ENCODE data around the gene MCF2L2.
A peak's percentile ranks its signal among the peaks of the same experiment; 100 is the strongest.

The MCF2L2 gene

DNA sequence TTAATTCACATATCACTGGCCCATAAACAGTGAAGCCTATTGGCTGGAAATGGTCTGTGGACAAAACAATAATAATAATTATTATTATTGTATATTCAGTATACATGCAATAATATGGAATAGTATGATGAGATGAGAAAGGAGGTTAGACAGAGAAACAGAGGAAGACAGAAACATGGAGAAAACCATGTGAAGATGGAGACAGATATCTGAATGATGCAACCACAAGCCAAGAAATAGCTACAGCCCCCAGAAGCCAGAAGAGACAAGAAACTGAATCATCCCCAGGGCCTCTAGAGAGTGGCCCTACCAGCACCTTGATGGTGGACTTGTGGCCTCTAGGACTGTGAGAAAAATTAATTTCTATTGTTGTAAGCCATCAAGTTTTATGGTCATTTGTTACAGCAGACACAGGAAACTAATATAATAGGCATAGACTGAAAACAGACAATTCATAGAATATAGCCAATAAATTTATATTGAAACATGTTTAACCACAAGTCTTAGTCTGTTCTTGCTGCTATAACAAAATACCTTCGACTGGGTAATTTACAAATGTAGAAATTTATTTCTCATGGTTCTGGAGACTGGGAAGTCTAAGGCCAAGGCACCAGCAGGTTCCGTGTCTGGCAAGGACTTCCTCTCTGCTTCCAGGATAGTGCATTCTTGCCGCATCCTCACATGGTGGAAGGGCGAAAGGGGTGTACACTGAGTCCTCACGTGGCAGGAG lies 31.6 kb downstream of the MCF2L2 start (continued):
- TF ChIP-seq ISL1 (CRISPR knock-in tag; IDR thresholded peaks at IDR 0.05): no peak

GRCh38 chr3:183394150-183394549 lies 34.3 kb downstream of the MCF2L2 start:
- TF ChIP-seq ZC3H10 (CRISPR knock-in tag; IDR thresholded peaks at IDR 0.05) (no peak), TSHZ2 (CRISPR knock-in tag; IDR thresholded peaks at IDR 0.05) (no peak), CSRNP3 (CRISPR knock-in tag; IDR thresholded peaks at IDR 0.05) (no peak), ARNTL (CRISPR knock-in tag; IDR thresholded peaks at IDR 0.05; ENCODE audit: borderline replicate concordance, low read depth) (no peak), BACH2 (CRISPR knock-in tag; IDR thresholded peaks at IDR 0.05; ENCODE audit: borderline replicate concordance) (no peak), GLIS3 (CRISPR knock-in tag; IDR thresholded peaks at IDR 0.05) (no peak), TCF4 (CRISPR knock-in tag; IDR thresholded peaks at IDR 0.05; ENCODE audit: borderline replicate concordance) (no peak), ZNF8 (CRISPR knock-in tag; IDR thresholded peaks at IDR 0.05) (no peak), SNAI2 (CRISPR knock-in tag; IDR thresholded peaks at IDR 0.05) (no peak), ESRRG (CRISPR knock-in tag; IDR thresholded peaks at IDR 0.05) (no peak)
- TF ChIP-seq, protein P1, sequence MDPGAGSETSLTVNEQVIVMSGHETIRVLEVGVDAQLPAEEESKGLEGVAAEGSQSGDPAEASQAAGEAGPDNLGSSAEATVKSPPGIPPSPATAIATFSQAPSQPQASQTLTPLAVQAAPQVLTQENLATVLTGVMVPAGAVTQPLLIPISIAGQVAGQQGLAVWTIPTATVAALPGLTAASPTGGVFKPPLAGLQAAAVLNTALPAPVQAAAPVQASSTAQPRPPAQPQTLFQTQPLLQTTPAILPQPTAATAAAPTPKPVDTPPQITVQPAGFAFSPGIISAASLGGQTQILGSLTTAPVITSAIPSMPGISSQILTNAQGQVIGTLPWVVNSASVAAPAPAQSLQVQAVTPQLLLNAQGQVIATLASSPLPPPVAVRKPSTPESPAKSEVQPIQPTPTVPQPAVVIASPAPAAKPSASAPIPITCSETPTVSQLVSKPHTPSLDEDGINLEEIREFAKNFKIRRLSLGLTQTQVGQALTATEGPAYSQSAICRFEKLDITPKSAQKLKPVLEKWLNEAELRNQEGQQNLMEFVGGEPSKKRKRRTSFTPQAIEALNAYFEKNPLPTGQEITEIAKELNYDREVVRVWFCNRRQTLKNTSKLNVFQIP (CRISPR knock-in tag; IDR thresholded peaks at IDR 0.05; ENCODE audit: borderline replicate concordance, low read depth): no peak
- no peak for ATAC-seq

GRCh38 chr3:183393625-183394024 lies 34.8 kb downstream of the MCF2L2 start:
- TF ChIP-seq ZC3H10 (CRISPR knock-in tag; IDR thresholded peaks at IDR 0.05) (no peak), ZNF70 (CRISPR knock-in tag; IDR thresholded peaks at IDR 0.05) (peak; percentile 58; the same call in 1 of the 2 replicates), ARNTL (CRISPR knock-in tag; IDR thresholded peaks at IDR 0.05; ENCODE audit: borderline replicate concordance, low read depth) (no peak), CSDC2 (CRISPR knock-in tag; IDR thresholded peaks at IDR 0.05) (no peak), PATZ1 (CRISPR knock-in tag; IDR thresholded peaks at IDR 0.05; ENCODE audit: borderline replicate concordance) (no peak)
- TF ChIP-seq, protein P2, sequence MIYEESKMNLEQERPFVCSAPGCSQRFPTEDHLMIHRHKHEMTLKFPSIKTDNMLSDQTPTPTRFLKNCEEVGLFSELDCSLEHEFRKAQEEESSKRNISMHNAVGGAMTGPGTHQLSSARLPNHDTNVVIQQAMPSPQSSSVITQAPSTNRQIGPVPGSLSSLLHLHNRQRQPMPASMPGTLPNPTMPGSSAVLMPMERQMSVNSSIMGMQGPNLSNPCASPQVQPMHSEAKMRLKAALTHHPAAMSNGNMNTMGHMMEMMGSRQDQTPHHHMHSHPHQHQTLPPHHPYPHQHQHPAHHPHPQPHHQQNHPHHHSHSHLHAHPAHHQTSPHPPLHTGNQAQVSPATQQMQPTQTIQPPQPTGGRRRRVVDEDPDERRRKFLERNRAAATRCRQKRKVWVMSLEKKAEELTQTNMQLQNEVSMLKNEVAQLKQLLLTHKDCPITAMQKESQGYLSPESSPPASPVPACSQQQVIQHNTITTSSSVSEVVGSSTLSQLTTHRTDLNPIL (CRISPR knock-in tag; IDR thresholded peaks at IDR 0.05; ENCODE audit: low read depth): no peak
- TF ChIP-seq, protein P1 (CRISPR knock-in tag; IDR thresholded peaks at IDR 0.05; ENCODE audit: borderline replicate concordance, low read depth): no peak
- peak; percentile 41; the same call in 1 of the 3 replicates for ATAC-seq

Measured in SK-N-SH treated with all-trans-retinoic acid at 6 μM for 48 hours (cell line).